HG03558 (cell line): ENCODE measurements around the gene CNTN1.

Source experiments
- ATAC-seq: cut with Tn5 transposase; IDR thresholded peaks from one replicate; pipeline ENCODE4 v1.9.1; 2021; ENCODE audit warnings: moderate number of reproducible peaks; ENCODE audit not compliant: unreplicated experiment; ENCODE audit errors: extremely low read depth

CNTN1 gene

DNA sequence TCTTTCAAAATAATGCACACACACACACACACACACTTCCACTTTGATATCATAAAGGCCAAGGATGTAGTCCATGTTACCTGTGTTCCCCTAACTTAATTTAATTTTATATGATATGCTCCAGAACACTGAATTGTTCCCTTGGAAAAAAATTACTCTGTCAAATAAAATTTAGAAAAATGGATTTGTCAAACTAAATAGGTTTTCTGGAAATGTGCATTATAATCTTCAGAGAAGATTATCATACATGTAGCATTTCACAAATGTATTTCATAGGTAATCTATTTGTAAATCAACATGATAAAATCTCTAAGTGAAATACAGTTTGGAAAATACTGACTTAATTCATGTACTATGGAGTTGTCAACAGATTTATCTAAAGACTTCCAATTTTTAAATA is 68.6 kb downstream of the CNTN1 start:
- no peak for ATAC-seq

DNA sequence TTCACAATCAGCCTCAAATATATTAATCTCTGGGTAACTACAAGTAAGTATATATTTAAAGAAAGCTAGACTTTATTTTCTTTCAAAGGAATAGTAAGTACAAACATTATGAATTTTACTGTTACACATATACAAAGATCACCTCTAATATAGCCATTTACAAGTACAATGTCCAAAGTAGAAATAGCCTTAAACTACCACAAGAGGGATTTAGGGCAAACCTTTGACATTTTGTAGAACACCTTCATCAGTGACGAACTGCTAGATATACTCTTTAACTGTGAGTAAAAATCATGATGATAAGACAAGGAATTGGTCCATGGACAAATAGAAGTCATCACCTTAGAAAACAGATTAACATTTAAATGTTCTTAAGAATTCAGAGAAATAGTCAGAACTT is 69.8 kb downstream of the CNTN1 start:
- ATAC-seq: no peak

DNA sequence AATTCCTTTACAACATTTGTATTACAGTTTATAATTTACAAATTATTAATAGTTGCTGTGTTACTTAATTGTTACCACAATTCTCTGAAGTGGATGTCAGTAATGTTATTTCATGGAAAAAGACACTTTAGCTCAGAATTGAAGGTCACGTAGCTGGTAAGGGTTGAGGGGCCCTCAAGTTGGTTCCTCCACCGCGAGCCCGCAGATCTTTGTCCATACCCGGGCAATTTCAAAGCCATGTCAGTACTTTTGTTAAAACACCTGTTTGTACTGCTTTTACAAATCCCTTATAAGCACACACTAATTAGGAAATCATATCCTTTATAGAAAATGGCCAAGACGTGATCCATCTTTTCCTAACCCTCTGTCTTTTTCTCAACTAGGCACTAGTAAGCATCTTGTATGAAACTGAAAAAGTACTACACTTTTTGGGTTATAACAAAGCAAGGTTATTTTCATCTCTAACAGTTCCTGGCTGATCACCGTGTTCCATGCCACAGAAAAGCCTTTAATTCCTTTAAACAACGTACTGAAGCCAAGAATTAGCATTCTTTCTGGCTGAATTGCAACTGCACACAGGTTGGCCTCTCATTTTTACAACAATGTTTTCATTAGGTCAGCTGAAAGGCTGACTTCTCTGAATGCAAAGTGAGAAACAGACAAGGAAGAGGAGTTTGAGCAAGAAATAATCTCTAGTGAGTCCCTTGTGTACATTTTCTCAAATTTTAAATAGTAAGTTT is 76.1 kb downstream of the CNTN1 start:
- ATAC-seq: no peak

DNA sequence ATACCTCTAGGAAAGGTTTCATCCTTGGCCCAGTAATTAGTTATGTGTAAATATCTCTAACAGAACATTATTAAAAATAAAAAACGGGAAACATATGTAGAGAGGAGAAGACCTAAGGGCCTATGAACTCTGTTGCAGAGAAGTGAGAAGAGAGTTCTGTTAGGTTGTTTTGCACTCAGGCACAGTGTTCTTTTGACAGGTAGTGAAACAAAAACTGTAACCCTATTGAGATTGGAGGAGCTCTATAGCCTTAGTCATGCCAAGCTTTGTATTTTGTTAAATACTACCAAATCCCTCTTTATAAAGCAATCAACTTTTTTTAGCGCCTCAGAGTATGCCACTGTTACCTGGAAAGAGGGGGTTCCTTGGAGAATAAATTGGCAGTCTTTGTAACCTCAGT is 77.6 kb downstream of the CNTN1 start:
- no peak for ATAC-seq

DNA sequence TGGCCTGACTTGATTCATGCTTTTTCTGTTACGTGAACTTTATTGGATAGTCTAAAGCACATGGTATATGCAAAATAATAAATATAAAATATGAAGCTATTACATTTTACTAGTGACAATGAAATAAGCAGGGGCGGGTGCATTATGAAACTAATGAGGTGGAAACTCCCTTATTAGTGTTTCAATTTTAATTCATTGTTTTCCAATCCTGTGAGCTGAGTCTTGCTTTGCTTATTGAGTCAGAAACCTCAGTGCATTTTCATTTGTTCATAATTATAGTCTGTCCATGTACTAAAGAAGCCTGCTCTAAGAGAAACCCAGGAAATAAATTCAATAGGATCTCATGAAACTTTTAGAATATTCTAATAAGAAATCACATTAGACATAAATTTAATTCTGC is 78.5 kb downstream of the CNTN1 start:
- no peak for ATAC-seq

DNA sequence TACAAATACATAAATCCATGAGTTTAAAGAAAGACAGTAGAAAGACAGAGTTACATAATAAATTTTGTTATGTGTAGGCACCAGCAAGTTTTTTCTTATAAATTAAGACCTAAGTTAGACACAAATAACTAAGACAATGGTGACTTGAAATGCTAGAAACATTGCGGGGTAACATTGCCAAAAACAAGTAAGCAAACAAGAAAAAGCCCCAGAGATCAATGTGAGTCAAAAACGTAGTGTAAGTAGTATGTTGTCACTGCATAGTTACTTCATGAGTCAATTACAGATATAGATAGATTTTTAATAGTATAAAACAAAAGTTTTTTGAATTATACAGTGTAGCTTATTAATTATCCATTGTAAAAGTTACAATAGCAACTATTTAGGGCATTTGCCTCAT is 83.4 kb downstream of the CNTN1 start:
- no peak for ATAC-seq

DNA sequence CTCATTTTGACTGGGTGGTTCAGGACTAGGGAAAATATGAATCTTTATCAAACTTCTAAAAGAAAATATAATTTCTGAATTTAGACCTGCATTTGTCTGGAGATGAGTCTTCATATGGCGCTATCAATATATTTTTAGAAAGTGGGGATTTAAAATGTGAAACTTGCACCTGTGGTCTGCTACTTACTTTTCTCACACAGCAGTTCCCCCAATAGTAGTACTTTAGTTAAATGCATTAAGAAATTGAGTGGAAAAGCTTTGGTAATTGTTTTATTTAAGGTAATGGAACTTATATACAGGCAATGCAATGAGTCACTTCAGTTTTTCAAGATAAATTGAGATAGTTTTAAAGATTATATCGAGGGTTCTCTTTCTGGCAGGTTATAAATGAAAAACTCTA is 91.9 kb downstream of the CNTN1 start:
- no peak for ATAC-seq

DNA sequence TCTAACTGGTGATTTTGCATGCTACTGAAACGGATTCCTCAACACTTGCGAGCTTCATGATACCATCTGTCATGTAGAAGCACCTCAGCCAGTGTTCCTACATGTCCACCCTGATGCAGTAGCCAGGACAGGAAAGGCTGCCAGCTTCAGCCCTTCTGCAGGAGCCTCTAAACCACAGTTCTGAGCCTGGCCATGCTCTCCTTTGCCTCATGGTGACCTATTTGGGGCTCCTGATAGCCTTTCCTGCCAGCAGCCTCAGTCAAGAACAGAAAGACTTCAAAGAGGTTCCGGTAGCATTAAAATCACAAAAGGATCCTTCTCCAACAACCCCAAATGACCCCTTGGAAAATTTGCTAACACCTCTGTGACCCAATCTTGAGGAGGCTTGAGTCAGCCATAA is 96.0 kb downstream of the CNTN1 start:
- ATAC-seq: no peak

DNA sequence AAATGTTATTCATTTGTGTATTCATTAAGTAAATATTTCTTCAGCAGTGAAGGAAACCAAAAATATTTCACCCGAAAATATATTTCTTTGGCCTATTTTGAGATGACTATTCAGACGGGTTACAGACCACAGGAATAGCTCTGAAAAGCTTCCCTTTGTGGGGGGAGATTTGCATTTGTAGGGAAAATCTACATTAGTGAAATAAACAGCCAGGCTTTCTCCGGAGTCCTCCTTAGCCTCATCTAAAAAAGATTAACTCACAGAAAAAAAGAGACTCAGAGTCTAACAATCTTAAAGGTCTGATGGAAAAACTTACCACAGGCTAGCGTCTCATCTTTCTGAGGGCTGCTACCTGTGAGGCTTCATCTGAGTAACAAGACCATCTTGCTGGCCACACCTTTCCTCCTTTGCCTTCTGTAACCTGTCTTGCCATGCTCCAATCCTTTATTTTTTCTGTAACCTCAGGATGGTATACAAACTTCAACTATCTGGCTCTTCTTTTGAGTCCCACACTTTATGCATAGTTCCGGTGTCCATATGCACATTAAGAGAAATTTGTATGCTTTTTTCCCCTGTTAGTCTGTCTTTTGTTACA is 100.7 kb downstream of the CNTN1 start:
- ATAC-seq: no peak

DNA sequence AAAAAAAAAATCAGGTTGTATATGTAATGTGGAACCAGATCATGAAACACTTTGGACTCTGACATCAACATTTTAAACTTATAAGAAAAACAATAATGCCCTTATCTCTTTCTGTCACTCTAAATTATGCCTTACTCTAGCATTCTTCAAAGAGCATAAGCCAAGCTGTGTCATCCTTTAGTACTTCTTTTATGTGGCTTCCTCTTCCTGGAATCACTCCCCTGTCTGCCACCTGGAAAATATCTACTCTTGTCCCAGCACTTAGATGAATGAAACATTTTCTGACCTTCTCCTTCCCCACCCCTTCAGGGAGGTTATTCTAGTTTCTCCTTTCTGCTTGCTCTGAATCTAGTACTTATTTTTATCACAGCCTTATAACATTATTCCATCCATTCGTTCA is 101.2 kb downstream of the CNTN1 start:
- no peak for ATAC-seq

DNA sequence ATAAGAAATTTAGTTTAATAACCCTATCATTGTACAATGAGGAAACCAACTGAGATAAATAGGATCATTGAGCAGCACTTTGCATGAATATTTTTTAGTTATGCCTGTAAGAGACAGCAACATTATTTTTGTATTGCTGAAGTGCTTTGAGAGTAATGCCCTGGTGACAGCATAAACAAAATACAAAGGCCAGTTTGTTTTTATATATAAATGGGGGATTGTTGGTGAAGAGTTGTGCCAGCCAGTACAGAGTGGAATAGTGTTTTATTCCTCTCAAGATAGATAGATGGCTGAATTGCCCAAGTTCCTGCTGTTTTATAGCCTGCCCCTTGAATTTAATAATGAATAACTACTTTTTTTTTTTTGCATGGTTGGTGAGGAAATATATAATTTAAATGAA is 101.8 kb downstream of the CNTN1 start:
- no peak for ATAC-seq

DNA sequence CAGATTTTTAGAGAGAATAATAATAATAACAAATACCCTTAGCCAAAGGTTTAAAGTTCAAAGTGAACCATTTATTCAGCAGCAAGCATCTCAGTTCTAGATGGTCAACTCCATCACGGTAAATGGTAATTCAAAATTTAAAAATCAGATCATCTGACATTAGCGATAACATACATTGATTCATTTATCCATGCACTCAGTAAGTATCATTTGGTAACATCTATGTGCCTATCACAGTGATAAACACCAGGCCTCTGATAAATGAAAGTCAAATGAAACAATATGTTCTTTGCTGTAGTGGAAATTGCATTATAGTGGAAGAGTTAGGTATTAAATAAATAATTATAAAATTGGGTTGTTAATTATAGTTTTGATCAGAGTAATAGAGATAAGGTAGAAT is 108.8 kb downstream of the CNTN1 start:
- ATAC-seq: no peak

DNA sequence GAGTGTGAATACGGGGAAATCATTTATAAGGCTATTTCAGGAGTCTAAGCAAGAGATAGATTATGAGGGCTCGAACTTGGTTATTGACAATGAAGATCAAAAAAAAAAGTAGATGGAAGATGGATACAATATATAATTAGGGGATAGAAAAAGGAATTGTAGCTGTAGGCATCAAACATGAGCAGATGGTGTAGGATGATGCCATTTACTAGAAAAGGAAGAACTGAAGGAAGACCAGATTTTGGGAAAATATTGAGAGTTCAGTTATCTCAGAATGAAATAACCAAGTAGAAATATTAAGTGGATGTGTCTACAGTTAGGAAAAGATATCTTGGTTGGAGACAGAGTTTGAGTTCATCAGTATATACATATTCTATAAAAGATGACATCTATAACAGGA is 109.6 kb downstream of the CNTN1 start:
- no peak for ATAC-seq

DNA sequence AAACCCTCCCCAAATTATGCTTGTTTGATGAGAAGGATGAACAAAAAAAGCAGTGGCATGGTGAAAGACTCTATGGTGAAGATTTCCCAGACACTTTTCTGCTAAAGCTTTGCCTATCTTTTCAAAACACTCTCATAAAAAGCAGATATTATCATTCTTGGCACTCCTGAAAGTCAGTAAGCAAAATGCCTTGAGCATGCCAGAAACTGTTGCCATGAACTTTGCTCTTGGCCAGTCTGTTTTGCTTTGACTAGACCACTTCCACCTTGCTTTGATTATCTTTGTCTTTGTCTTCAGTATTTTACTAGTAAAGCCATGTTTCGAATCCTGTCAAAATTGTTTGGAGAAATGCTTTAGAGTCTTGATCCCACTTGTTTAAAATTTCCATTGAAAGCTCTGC is 110.4 kb downstream of the CNTN1 start:
- no peak for ATAC-seq

DNA sequence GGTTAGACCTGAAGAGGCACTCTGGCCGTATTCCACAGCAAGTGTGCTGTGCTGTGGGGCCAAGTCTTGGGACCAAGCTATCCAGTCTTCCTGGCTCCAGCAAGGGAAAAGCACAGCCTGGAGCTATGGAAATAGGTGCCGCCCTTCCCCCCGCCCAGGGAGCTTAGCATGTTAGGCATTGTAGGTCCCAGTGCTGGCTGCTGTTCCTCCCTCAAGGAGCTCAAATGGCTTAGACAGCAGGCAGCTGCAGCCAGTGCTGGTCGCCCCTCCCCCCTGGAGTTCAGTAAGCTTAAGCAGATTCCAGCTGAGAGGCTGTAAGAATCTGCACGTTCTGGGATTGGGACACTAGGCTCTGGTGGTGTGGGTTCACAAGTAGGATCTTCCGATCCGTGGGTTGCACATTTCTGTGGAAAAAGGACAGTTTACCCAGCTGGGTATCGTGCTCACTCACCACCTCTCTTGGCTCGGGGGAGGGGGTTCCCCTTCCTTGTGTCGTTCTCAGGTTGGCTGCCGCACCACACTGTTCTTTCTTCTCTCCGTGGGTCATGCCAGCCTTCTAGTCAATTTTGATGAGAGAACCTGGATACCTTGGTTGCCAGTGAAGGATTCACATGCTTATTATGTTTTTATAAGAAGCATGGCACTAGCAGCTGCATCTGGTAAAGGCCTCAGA is 127.3 kb downstream of the CNTN1 start:
- no peak for ATAC-seq

DNA sequence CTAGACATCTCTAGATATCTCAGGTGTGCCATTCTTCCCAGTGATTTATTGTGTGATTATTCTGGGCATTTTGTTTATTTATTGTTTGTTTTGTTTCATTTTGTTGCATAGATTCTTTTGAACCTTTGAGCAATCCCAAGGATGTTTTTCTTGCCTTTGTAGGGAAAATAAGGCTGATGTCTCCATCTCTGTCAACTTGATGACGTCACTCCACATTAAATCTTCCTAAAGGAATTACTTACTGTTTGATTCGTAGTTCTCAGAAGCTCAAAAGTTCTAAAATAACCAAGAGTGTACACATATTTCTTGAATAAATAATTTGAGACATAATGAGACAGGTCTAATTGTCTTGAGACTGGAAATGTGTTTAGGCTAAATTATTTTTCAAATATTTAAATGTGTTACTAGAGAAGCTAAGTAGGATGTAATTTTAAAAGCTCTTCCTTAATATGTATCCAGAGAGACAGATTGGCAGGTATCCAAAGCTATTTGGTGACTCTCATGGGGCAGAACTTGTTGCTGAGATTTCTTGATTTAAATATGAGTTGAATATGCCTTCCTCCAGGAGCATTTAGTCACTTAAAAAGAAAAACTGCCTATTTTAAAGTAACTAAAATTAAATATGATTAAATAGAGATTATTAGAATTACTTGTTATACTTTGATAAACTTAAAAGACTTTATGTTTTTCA is 128.7 kb downstream of the CNTN1 start:
- no peak for ATAC-seq

DNA sequence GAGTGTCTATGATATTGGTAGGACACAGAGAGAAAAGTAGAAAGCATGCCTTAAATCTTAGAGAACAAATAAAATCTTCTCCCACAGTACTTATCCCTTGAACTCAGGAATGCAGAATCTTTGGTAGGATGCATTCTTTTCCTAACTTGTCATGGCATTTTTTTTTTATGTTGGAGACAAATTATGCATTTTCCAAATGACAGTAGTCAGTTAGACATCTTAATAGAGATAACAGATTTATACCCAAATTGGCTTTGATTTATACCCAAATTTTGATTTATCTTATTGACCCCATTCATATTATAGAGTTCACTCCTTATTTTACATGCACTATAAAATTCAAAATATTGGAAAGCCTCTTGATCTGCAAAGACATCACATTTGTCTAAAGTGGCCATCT is 132.9 kb downstream of the CNTN1 start:
- no peak for ATAC-seq

DNA sequence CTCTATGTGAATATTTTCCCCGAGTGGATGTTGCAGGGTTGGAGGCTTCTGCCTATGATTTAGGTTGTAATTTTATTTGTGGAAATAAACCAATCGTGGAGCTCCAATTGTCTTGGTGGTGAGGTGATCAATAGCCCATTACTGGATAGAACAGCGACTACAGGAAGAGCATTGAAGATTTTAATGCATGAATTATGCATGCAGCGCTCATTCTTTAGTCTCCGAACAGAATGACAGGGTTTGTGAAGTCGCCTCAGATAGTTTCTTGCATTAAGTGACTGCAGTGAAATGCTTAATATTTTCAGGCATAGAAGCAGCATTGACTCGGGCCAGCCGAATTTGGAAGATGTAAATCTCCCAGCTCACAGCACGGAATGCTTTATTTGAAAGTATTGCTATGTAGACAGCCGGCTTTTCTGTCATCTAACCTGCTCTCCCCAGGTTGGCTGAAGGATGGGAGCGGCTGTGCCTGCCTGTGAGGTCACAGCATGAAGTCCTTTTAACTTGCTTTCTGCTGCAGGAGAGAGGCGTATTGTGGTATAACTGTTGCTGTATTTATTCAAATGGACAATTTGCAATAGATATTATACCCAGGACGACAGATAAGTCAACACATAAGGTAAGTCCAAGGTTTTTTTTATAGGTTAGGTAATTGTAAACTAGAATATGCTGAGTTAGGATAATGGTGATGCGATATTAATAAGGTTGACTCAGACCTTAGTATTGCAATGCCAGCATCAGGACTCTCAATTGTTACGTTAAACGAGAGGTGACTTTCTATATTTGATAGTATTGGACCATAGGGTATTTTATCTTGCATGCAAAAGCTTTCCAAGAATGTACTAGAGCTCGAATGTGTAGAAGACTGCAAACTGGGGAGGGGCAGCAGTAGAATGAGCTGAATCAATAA is 135.7 kb downstream of the CNTN1 start:
- ATAC-seq: no peak

DNA sequence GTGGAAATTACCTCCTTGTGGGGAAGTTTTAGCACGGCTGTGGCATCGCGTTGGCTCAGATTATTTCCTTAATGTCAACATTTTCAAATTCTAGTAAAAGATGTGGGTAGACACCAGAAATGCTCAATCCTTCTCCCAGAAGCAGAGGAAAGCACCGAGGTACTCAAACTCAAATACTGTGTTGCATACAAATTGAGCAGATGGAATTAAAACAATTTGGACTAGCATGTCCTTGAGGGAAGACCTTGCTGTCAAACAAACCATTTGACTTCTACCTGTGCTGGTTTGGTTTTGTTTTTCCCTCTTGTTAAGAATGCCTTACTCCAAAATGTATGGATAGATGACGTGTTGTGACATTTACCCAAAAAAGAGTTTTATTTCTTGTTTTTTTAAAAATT is 136.4 kb downstream of the CNTN1 start:
- no peak for ATAC-seq

DNA sequence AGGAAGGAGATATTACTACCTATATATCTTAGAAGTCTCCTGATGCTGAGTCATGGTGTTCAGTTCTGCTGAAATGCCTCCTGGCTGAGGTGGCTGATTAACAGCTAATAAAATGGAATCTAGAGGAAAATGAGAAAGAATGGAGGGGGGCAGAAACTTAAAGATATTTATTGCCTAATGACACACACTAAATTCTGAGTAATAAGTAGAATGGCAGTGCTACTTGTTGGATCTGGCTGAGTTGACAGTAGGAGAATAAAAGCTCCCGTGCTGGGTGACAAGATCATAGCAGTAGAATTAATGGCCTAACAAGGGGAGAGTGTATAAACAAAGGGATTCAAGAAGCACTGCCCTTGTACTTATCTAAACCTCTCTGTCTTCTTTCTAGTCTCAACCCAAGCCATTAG is 137.5 kb downstream of the CNTN1 start:
- ATAC-seq: no peak
